ENCODE data around the gene EPC2. TPM values are rescaled to one million over a fixed set of nuclear protein-coding genes. Genes with fewer than 3 reads are reported as not detected.

The EPC2 gene
- total RNA-seq, 1 experiment from 2014 or later: 33.4 TPM

DNA sequence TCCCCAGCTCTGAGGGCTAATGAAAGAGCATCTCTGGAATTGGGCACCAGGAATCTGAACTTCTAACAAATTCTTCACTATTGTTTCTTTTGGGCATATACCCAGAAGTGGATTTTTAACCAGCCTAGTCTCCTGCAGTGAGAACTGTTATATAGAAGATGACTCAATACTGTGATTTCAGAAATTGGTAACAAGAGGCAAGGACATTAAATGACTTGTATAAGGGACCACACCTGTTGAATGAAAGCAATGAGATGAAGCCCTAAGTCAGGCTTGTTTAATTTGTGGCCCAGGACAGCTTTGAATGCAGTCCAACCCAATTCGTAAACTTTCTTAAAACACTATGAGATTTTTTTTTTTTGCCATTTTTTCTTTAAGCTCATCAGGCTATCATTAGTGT is 57.9 kb downstream of the EPC2 start:
- no peak overlapping the region for H3K27ac Mint-ChIP-seq (ENCODE audit: low read depth, unreplicated experiment)
- no peak for DNase-seq (ENCODE audit: unreplicated experiment)
- CTCF ChIA-PET: interaction anchor here (1.0 kb wide), 1 partner anchor 11 kb away, joined by 3 read pairs; no protein-coding TSS in a partner anchor
- peaks cover 9% of the 10 kb centered on the region for H3K4me1 Mint-ChIP-seq (ENCODE audit: insufficient read depth, unreplicated experiment)
- H3K4me3 Mint-ChIP-seq (ENCODE audit: unreplicated experiment): no peak overlapping the region
- no peaks in the 10 kb centered on the region for H3K27me3 Mint-ChIP-seq (ENCODE audit: insufficient read depth, unreplicated experiment)
- POLR2A ChIA-PET: interaction anchor here (1.7 kb wide), 1 partner anchor 12 kb away, joined by 3 read pairs; no protein-coding TSS in a partner anchor
- H3K36me3 Mint-ChIP-seq (ENCODE audit: insufficient read depth, unreplicated experiment): peaks cover 21% of the 10 kb centered on the region
- intact Hi-C loops (cut with micrococcal nuclease): no loop called here
- TF ChIP-seq, protein P1, sequence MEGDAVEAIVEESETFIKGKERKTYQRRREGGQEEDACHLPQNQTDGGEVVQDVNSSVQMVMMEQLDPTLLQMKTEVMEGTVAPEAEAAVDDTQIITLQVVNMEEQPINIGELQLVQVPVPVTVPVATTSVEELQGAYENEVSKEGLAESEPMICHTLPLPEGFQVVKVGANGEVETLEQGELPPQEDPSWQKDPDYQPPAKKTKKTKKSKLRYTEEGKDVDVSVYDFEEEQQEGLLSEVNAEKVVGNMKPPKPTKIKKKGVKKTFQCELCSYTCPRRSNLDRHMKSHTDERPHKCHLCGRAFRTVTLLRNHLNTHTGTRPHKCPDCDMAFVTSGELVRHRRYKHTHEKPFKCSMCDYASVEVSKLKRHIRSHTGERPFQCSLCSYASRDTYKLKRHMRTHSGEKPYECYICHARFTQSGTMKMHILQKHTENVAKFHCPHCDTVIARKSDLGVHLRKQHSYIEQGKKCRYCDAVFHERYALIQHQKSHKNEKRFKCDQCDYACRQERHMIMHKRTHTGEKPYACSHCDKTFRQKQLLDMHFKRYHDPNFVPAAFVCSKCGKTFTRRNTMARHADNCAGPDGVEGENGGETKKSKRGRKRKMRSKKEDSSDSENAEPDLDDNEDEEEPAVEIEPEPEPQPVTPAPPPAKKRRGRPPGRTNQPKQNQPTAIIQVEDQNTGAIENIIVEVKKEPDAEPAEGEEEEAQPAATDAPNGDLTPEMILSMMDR (IDR thresholded peaks at IDR 0.05; ENCODE audit: unreplicated experiment): no peak
- H3K9me3 Mint-ChIP-seq (ENCODE audit: unreplicated experiment): peaks cover 11% of the 10 kb centered on the region
- no TSS peak for BruUV-seq (replicated peaks)

DNA sequence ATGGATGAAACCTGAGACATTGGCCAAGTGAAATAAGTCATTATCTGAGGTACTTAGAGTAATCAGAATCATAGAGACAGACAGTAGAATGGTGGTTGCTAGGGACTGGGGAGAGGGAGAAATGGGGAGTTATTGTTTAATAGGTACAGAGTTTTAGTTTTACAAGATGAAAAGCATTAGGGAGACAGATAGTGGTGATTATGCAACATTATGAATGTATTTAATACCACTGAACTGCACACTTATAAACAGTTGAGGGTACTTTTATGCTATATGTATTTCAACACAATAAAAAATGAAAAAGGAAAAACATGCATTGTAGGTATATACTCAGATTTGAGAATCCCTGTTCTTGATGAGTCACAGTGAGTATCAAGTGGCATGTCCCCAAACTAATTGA is 59.7 kb downstream of the EPC2 start:
- intact Hi-C loops (cut with micrococcal nuclease): no loop called here
- ChIA-PET CTCF (interaction anchor here (0.6 kb wide), 1 partner anchor 58 kb away, joined by 3 read pairs; no protein-coding TSS in a partner anchor), POLR2A (no interaction called here)
- Mint-ChIP-seq H3K4me1 (ENCODE audit: insufficient read depth, unreplicated experiment) (peaks cover 9% of the 10 kb centered on the region), H3K9me3 (ENCODE audit: unreplicated experiment) (peaks cover 11% of the 10 kb centered on the region), H3K36me3 (ENCODE audit: insufficient read depth, unreplicated experiment) (peaks cover 17% of the 10 kb centered on the region), H3K27me3 (ENCODE audit: insufficient read depth, unreplicated experiment) (no peaks in the 10 kb centered on the region), H3K27ac (ENCODE audit: low read depth, unreplicated experiment) (no peak overlapping the region), H3K4me3 (ENCODE audit: unreplicated experiment) (no peak overlapping the region)
- no TSS peak for BruUV-seq (replicated peaks)
- TF ChIP-seq, protein P1 (IDR thresholded peaks at IDR 0.05; ENCODE audit: unreplicated experiment): no peak
- DNase-seq (ENCODE audit: unreplicated experiment): no peak

DNA sequence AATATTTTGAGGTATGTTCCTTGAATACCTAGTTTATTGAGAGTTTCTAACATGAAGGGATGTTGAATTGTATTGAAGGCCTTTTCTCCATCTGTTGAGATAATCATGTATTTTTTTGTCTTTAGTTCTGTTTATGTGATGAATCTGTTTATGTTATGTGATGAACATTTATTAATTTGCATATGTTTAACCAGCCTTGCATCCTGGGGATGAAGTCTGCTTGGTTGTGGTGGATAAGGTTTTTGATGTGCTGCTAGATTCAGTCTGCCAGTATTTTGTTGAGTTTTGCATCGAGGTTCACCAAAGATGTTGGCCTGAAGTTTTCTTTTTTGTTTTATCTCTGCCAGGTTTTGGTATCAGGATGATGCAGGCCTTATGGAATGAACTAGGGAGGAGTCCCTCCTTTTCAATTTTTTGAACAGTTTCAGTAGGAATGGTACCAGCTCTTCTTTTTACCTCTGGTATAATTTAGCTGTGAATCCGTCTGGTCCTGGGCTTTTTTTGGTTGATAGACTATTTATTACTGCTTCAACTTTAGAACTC is 71.9 kb downstream of the EPC2 start:
- Mint-ChIP-seq H3K9me3 (ENCODE audit: unreplicated experiment) (no peaks in the 10 kb centered on the region), H3K36me3 (ENCODE audit: insufficient read depth, unreplicated experiment) (no peaks in the 10 kb centered on the region), H3K4me3 (ENCODE audit: unreplicated experiment) (no peak overlapping the region), H3K4me1 (ENCODE audit: insufficient read depth, unreplicated experiment) (peaks cover 3% of the 10 kb centered on the region), H3K27ac (ENCODE audit: low read depth, unreplicated experiment) (no peak overlapping the region), H3K27me3 (ENCODE audit: insufficient read depth, unreplicated experiment) (no peaks in the 10 kb centered on the region)
- TF ChIP-seq, protein P1 (IDR thresholded peaks at IDR 0.05; ENCODE audit: unreplicated experiment): no peak
- intact Hi-C loops (cut with micrococcal nuclease): no loop called here
- CTCF ChIA-PET: no interaction called here
- no TSS peak for BruUV-seq (replicated peaks)
- no peak for DNase-seq (ENCODE audit: unreplicated experiment)
- POLR2A ChIA-PET: no interaction called here

DNA sequence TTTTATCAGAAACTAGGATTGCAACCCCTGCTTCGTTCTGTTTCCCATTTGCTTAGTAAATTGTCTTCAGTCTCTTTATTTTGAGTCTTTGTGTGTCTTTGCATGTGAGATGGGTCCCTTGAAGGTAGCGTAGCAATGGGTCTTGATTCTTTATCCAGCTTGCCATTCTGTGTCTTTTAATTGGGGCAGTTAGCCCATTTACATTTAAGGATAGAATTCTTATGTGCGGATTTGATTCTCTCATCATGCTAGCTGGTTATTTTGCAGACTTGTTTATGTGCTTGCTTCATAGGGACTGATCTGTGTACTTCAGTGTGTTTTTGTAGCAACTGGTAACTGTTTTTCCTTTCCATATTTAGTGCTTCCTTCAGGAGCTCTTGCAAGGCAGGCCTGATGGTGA is 73.5 kb downstream of the EPC2 start:
- no peaks in the 10 kb centered on the region for H3K27me3 Mint-ChIP-seq (ENCODE audit: insufficient read depth, unreplicated experiment)
- TF ChIP-seq, protein P1 (IDR thresholded peaks at IDR 0.05; ENCODE audit: unreplicated experiment): no peak
- ChIA-PET CTCF (no interaction called here), POLR2A (no interaction called here)
- no peak overlapping the region for H3K27ac Mint-ChIP-seq (ENCODE audit: low read depth, unreplicated experiment)
- no peak for DNase-seq (ENCODE audit: unreplicated experiment)
- no TSS peak for BruUV-seq (replicated peaks)
- H3K36me3 Mint-ChIP-seq (ENCODE audit: insufficient read depth, unreplicated experiment): peaks cover 10% of the 10 kb centered on the region
- H3K4me3 Mint-ChIP-seq (ENCODE audit: unreplicated experiment): no peak overlapping the region
- no peaks in the 10 kb centered on the region for H3K9me3 Mint-ChIP-seq (ENCODE audit: unreplicated experiment)
- intact Hi-C loops (cut with micrococcal nuclease): no loop called here
- peaks cover 17% of the 10 kb centered on the region for H3K4me1 Mint-ChIP-seq (ENCODE audit: insufficient read depth, unreplicated experiment)

Data from MCF 10A (cell line).